GM21423 (cell line): ENCODE results near the gene CPLANE2.
"Not testable (repeated sequence)": the region's sequence is repeated elsewhere in the genome, so short reads cannot be mapped to it uniquely, and the experiment has no call there.

Source experiments
- ATAC-seq: cut with Tn5 transposase; IDR thresholded peaks from one replicate; pipeline ENCODE4 v1.9.1; 2021; ENCODE audit warnings: mild to moderate bottlenecking, moderate library complexity; ENCODE audit not compliant: unreplicated experiment

The CPLANE2 gene, protein sequence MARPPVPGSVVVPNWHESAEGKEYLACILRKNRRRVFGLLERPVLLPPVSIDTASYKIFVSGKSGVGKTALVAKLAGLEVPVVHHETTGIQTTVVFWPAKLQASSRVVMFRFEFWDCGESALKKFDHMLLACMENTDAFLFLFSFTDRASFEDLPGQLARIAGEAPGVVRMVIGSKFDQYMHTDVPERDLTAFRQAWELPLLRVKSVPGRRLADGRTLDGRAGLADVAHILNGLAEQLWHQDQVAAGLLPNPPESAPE

DNA sequence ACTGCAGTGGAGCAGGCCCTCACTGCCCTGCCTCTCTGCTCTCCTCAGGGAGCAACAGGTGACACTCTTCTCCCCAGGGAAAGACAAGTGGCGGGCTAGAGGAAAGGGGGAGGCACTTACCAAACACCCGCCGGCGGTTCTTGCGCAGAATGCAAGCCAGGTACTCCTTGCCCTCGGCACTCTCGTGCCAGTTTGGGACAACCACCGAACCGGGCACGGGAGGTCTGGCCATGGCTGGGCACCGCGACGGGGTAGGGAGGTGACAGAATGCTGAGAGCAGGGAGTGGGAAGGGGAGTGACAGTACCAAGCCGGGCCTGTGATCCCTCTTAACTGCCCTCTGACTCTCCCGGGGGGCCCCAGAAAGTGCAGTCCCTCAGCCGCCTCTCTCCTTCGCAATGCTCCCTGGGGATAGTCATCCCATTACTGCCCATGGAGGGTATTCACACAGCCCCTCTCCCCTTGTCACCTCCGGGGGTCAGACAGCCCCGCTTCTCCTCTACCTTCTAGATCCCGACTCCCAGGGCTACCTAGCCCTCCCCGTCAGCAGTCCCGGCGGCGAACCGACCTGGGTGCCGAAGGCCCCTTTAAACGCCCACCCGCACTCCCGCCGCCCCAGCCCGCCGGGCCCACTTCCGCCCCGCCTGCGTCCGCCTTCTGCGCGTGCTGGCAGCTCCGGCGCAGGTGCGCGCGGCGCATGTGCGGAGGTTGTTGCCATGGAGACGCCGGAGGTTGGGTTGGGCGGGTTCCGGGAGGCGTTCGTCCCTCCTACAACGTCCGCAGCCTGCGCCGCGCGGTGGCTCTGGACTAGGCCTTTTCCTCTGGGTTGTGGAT lies at the start of gene CPLANE2:
TSS of gene CPLANE2 (minus strand) at position 673 of the 832 bp plus-strand sequence. CDS start at position 232, 441 bp downstream.
- ATAC-seq, result peak; percentile 86

DNA sequence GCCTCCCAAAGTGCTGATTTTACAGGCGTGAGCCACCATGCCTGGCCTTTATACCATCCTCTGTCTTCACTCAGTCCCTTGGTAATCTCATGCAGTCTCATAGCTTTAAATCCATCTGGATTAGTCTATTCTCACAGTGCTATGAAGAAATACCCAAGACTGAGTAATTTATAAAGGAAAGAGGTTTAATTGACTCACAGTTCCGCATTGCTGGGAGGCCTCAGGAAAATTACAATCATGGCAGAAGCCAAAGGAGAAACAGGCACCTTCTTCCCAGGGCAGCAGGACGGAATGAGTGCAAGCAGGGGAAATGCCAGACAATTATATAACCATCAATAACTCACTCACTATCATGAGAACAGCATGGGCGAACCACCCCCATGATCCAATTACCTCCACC lies 49.1 kb upstream of the CPLANE2 start:
- no peak for ATAC-seq

DNA sequence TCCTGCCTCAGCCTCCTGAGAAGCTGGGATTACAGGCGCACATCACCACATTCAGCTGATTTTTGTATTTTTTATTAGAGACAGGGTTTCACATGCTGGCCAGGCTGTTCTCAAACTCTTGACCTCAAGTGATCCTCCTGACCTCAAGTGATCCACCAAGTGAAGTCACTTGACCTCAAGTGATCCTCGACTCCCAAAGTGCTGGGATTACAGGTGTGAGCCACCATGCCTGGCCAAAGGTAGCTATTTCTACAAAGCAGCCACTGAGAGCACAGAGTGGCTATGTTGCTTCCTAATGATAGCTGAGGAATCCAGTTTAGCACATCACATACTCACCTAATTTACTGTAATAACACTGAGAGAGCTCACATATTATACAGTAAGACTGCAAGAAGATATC lies 44.8 kb upstream of the CPLANE2 start:
- no peak for ATAC-seq

DNA sequence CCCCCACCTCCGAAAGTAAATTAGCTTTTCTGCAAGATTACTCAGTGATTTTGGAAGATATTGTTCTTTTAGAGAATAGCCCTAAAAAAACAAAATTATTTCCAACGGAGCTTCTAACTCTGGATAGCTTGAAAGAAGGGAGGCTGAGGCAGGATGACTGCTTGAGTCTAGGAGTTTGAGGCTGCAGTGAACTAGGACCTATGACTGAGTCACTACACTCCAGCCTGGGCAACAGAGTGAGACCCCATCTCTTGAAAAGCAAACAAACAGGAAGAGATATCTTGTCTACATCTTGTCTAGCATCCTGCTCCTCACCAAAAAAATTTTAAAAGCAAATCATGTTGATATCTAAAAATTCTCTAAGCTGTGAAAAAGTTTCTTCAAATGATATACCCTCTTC lies 42.2 kb upstream of the CPLANE2 start:
- no peak for ATAC-seq

DNA sequence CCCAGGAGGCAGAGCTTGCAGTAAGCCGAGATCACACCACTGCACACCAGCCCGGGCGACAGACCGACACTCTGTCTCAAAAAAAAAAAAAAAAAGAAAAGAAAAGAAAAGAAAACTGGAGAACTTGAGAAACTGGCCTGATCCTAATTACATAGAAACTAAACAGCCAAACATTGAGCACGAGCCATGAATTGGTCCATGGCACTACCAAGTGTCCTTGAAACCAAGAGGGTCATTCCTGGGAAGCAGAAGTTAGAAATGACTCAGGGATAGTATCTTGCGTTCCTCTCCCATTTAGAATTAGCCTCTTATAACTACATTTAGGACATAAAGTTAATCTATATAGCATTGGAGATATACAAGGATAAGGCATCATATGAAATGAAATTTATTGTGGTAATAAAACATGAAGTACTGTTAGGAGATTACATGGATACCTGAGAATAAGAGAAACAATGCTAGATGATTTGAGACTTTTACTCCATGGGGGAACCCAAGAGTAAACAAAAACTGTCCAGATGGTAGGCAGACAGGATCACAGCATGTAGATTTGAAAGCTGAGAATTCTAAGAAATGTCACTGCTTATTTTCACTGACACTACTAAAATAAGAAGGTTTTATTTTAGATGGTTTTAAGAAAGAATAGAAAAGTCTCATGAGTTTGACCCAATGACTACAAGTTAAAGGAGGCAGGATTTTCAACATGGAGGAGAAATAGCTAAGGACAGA lies 39.5 kb upstream of the CPLANE2 start:
- no peak for ATAC-seq

DNA sequence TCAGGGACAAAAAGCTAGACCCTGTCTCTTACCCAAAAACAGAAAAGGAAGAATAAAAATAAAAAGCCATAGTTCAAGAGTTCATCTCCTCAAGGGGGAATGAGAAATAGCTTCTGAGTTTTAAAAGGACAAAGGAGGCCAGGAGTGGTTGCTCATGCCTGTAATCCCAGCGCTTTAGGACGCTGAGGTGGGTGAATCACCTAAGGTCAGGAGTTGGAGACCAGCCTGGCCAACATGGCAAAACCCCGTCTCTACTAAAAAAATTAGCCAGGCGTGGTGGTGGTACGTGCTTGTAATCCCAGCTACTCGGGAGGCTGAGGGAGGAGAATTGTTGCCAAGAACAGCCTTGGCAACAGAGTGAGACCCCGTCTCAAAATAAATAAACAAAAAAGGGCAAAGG lies 38.6 kb upstream of the CPLANE2 start:
- ATAC-seq, result no peak

DNA sequence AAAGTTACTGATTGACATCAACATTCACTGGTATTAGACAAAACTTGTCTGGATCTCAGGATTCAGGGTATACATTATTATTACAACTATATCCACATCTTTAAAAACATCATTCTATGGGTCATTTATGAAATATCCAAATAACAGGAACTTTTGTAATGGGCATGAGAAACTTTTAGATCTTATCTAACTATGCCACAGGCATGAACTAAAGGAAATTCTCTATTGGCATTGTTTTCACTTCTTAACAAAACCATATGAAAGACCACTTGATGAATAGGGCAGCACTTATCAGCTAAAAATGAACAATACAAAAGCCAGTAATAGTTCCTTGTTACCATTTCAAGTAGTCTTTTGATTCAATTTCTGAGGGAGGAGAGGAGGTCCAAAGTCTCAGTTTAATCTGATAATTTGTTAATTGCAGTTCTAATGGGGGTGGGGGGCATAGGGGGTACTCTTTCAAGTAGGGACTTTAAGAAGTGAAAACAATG lies 30.8 kb upstream of the CPLANE2 start:
- ATAC-seq, result no peak

DNA sequence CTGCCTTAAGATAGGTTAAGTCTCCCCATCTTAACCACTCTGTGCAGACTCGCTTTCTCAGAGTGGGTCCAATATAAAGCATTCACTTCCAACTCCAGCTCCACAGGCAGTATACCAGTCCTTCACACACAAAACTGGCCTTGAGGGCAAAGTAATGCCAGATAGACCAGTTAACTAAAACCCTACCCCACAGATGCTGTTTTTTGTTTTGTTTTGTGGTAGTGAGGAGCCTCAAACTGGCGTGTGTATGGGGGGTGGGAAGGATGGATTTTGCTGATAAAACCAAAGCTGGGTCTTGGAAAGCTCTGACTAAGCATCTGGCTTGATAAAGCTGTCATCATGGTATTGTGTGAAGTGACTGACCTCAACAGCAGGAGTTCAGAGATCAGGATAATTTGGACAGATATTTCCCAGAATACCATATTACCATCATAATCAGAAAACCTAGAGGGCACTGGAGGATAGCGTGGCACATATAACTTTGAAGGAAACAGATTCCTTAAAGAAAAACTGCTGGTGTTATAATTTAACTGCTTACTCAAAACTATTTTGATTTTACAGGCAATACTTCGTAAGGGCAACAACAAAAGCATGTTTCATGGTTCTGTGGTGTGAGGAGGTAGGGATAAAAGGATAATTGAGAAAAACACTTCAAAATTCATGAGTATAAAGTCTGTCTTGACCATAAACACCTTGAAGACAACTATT lies 29.6 kb upstream of the CPLANE2 start:
- ATAC-seq, result no peak

DNA sequence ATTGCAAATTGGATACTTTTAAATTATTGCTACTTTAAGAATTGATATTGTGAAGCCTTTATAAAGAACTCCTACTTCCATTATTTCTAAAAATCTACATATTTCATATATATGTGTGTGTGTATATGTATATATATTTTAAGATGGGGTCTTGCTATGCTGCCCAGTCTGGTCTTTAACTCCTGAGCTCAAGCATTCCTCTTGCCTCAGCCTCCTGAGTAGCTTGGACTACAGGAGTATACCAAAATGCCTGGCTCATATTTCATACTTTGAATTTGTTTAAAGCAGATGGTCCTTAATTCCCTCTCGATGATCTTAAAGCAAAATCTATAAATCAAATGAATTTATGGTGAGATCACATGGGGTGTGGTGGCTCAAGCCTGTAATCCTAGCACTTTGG lies 25.1 kb upstream of the CPLANE2 start:
- ATAC-seq, result no peak

DNA sequence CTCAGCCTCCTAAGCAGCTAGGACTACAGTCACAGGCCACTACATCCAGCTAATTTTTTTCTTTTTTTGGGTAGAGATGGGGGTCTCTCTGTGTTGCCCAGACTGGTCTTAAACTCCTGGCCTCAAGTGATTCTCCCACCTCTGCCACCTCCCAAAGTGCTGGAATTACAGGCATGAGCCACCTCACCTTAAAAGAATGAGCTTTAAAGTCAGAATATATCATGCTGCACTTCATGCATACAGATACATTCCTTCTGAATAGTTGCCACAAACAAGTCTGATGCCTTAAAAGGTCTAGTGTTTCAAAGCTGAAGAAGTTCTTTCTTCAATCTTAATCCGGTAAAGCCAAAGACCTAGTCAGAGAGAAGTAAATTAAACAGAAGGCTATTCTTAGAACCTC lies 23.8 kb upstream of the CPLANE2 start:
- ATAC-seq, result no peak

DNA sequence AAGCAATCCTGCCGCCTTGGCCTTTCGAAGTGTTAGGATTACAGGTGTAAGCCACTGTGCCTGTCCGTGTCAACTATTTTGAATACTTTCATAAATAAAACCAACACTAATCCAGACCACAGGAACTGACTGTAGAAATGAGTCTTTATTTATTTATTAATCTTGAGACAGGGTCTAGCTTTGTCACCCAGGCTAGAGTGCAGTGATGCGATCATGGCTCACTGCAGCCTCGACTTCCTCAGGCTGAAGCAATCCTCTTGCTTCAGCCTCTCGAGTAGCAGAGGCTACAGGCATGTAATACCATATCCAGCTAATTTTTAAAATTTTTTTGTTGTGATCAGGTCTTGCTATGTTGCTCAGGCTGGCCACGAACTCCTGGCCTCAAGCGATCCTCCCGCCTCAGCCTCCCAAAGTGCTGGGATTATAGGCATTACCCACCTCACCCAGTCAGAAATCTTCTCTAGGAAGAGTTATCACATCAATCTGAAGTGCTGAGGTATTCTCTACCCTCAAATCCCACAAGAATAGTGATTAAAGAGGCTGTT lies 21.7 kb upstream of the CPLANE2 start:
- ATAC-seq, result no peak

DNA sequence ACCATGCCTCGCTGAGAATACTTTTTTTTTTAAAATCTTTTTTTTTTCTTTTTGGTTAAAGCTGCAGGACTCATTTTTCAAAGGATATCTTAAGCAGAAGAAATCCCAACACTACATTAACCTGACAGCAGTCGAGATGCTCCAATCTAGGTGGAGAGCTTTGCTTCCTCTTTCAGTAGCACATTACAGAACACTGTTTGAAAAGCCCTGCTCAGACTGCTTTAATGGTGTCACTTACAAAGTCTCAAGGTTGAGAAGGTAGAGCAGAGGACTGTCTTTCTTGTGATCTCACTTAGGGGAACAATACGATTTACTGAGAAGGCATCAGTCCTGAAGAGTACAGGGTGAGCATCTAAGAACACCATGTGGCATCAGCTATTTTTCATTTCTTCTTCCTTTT lies 21.0 kb upstream of the CPLANE2 start:
- ATAC-seq, result no peak

DNA sequence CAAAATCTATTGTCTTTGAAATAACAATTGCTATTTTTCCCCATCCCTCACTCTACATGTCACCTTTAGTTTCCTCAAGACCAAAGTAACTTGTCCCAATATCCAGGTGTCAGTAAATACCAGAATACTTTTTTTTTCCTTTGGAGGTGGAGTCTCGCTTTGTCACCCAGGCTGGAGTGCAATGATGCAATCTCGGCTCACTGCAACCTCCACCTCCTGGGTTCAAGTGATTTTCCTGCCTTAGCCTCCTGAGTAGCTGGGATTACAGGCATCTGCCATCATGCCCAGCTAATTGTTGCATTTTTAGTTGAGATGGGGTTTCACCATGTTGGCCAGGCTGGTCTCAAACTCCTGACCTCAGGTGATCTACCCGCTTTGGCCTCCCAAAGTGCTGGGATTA lies 20.6 kb upstream of the CPLANE2 start:
- ATAC-seq, result not testable (repeated sequence)

DNA sequence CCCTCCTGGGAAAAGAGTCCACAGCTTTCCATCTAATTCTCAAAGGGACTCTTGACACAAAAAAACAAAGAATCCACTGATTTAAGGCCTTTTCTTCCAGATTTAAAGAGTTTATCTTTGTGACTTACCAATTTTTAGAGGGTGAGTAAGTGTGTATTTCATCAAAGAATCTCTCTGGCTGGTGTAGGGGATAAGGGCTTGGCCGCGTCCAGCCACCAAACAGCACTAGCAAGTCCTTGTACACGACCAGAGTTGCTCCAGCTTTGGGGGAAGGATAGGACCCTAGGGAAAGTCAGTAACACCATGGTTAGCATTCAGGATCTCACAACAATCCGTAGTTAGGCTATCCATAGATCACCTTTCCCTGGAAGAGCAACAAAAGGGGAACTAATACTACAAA lies 19.5 kb upstream of the CPLANE2 start:
- no peak for ATAC-seq

DNA sequence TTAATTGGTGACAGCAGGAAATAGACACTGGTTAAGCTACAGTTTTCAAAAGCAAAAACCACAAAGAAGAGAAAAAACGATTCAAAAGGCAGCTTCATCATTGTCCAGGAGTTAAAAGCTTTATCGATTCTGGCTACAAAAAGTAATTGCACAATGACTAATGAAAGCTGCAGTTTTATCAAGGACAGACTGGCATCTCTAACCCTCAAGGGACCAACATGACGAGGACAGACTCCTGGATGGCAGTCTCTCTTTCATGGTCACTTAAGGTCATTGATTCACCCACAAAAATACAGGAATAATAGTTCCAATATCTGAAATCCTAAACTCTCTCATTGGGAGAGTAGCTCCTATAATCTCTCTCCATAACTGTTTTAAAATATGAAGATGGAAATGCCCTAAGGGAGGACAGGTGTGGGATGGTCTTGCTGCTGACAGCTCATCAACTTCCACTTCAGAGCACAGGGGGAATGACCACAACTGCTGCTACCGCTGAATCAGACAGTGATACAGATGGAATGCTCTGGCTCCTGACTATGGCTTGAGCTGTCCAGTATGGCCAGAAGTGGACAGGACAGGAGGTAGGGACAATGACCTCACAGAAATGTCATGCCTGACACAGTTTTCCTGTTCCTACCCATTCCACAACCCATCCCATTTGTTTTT lies 17.4 kb upstream of the CPLANE2 start:
- ATAC-seq, result no peak

DNA sequence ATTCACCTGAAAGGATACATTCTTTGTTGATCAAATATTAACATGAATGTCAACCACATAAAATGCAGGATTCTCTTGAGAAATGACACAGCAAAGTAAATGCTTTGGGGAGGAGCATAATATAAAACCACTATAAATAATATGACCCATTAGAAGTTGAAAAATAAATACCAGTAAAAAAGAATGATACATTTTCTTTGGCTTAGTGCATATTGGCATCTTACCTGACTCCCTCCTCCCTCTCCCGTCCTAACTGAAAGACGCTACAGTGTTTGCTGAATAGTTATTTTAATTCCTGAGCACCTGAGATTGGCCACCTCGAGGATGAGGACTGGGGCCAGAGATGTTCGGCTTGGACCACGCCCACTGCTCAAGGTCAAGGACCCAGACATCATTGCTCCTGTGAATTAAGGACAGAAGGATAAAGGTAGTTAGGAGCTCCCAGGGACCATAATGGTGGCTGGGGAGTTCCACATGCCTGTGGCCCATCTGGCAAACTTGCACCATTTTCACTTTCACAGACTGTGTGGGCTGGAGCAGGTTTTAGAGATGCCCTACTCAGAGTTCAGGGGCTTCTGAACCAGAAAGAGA lies 16.4 kb upstream of the CPLANE2 start:
- no peak for ATAC-seq

DNA sequence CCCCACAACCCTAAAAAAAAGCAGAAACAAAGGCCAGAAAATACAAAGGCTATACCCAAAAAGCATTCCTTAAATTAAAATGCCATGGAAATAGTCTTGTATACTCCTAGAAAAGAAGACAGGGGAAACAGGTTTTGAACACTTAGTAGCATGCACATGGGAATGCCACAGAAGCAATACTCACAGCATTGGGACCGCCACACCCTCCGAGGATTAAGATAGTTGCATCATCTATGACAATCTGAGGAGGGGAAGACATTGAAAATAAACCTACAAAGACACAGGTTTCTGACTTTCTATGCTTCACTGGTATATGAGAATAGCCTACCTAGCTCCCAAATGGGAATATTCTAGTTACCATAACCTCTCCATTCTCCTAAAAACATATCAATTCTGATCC lies 15.9 kb upstream of the CPLANE2 start:
- ATAC-seq, result no peak

DNA sequence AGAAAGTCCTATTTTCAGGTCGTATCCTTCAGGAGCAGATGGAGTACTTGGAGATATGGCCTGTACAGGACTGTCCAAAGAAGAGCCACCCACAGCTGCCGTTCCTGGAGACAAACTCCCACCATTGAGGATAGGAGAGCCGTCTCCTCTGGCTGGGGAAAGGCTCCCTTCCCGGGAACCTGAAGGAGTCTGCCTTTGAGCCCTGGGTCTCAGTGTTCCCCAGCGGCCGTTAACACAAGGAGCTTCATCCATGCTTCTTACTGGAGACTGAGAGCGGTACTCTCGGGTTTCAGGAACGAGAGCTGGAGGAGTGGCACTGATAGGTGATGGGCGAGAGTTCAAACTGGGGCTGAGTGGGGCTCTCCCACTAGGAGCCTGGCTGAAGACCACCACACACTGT lies 14.4 kb upstream of the CPLANE2 start:
- ATAC-seq, result no peak

DNA sequence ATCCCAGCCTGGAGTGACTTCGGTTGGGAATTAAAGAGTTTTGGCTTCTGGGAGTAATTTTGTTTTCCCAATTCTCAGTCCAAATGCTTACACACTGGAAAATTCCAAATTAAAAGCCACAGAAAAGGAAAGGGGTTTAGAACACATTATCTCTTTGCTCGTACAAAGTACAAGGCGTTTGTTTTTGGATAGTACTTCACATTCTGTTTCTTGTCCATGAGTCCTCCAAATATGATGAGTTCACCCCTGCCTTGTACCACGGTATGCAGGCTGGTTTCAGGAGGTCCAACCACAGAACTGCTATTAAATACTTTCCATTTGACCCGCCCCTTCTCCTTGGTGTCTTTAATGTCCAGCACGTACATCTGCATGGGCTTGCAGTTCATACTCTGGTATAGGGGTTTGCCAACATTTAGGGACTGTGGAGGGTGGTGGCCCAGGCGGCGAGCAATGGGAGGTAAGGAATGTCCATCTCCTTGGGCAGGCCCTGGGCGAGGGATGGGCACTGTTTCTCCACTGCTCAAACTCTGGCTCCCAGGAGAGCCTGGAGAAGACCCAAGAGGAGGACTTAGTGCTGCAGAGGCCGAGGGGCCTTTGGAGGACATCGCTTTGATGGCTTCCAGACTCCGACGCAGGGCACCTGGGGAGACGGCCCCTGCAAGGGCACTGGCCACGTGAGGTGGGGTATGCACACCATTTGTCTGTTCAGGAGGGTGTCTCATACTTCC lies 13.7 kb upstream of the CPLANE2 start:
- ATAC-seq, result no peak
